ENCODE measurements around the gene SND1. TPM values are rescaled to one million over a fixed set of nuclear protein-coding genes. Genes with fewer than 3 reads are reported as not detected.

The SND1 gene
- total RNA-seq, 4 donors from 2014 or later: 62.0 to 89.4 (median 82.1) TPM

DNA sequence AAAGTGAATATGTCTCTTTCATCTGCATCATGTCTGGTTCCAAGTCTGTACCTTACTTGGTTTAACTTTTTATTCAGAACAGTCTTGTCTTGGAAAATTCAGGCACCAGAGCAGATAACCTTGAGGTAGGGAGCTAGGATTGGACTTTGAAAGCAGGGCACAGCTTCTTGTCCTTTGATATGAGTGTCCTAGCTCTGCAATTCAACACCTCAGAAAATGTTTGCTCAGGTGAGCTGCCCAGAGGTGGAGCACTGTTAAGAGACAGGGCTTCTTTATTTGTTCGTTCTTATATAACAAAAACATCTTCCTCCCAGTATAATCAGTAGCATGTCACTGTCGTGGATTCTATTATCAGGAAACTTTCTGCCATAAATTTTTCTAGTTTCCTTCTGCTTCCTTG, 260.9 kb downstream of the SND1 start:
- WGBS, 2 donors: 63 to 69% methylated on average over 2 of the region's 2 CpGs
- no peak for TF ChIP-seq POLR2A (IDR thresholded peaks at IDR 0.05)
- TF ChIP-seq, protein P1, sequence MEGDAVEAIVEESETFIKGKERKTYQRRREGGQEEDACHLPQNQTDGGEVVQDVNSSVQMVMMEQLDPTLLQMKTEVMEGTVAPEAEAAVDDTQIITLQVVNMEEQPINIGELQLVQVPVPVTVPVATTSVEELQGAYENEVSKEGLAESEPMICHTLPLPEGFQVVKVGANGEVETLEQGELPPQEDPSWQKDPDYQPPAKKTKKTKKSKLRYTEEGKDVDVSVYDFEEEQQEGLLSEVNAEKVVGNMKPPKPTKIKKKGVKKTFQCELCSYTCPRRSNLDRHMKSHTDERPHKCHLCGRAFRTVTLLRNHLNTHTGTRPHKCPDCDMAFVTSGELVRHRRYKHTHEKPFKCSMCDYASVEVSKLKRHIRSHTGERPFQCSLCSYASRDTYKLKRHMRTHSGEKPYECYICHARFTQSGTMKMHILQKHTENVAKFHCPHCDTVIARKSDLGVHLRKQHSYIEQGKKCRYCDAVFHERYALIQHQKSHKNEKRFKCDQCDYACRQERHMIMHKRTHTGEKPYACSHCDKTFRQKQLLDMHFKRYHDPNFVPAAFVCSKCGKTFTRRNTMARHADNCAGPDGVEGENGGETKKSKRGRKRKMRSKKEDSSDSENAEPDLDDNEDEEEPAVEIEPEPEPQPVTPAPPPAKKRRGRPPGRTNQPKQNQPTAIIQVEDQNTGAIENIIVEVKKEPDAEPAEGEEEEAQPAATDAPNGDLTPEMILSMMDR (IDR thresholded peaks at IDR 0.05): no peak
- DNase-seq (ENCODE audit: low spot score in 2 of 2): no peak
- intact Hi-C loops (cut with DNase I; ENCODE audit: low total_unique reads): no loop called here
- no peak overlapping the region for H3K4me3 ChIP-seq (ENCODE audit: low read depth, poor library complexity, severe bottlenecking)

DNA sequence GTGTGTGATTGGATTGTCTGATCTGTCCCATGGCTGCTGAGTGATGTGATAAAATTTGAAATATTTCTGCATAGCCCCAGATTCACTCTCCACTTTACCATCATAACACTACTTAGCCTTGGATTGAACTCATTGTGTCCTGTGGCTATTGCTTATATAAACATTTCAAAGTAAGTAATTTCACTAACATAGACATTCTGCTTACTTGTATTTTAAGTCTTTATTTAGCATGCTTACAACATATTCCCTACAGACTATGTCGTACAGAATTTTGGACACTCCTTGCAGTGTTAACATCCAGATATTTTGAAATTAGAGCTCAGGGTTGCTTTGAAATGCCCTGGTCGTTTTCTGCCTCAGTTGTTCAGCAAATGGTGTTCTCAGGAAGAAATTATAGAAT, 261.7 kb downstream of the SND1 start:
- no peak for TF ChIP-seq POLR2A (IDR thresholded peaks at IDR 0.05)
- TF ChIP-seq, protein P1 (IDR thresholded peaks at IDR 0.05): no peak
- intact Hi-C loops (cut with DNase I; ENCODE audit: low total_unique reads): no loop called here
- 66 to 74% methylated on average over 2 of the region's 2 CpGs for WGBS, 2 donors
- no peak overlapping the region for H3K4me3 ChIP-seq (ENCODE audit: low read depth, poor library complexity, severe bottlenecking)
- no peak for DNase-seq (ENCODE audit: low spot score in 2 of 2)

DNA sequence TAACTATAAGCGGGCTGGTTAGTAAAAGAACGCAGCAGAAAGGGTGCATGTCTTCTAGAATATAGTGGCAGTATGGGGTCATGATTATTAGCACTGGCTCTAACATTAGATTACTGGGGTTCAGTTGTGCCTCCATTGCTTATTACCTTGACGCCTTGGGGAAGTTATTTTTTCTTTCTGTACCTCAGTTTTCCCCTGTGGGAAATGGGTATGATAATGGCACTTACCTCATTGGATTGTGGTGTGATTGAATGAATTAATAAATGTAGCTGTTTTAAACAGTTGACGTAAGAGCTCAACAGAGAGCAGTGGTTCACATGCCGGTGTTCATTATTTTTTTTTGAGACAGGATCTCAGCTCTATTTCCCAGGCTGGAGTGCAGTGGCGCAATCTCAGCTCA, 262.7 kb downstream of the SND1 start:
- 96 to 98% methylated on average over 6 of the region's 6 CpGs for WGBS, 2 donors
- intact Hi-C loops (cut with DNase I; ENCODE audit: low total_unique reads): no loop called here
- H3K4me3 ChIP-seq (ENCODE audit: low read depth, poor library complexity, severe bottlenecking): no peak overlapping the region
- no peak for DNase-seq (ENCODE audit: low spot score in 2 of 2)
- TF ChIP-seq, protein P1 (IDR thresholded peaks at IDR 0.05): no peak

DNA sequence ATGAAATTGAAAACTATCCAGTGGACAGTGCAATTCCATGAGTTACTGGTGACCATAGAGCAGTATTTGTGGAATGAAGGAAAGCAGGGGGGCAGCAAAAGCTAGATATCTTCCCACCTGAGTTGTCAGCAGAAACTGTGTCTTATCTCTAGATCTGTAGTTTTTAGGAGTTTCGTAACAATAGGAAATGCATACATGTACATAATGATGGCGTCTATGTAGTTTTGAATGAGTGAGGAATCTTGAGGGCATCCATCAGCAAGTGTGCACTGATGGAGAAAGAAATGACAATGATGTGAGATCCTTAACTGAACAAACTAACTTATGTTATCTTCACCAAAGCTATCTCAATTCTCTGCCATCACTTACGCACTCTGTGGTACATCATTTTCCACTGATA, 264.7 kb downstream of the SND1 start:
- no peak for DNase-seq (ENCODE audit: low spot score in 2 of 2)
- WGBS, 2 donors: 96 to 97% methylated on average over 3 of the region's 3 CpGs
- intact Hi-C loops (cut with DNase I; ENCODE audit: low total_unique reads): no loop called here
- H3K4me3 ChIP-seq (ENCODE audit: low read depth, poor library complexity, severe bottlenecking): no peak overlapping the region
- TF ChIP-seq POLR2A (IDR thresholded peaks at IDR 0.05): no peak
- TF ChIP-seq, protein P1 (IDR thresholded peaks at IDR 0.05): no peak

DNA sequence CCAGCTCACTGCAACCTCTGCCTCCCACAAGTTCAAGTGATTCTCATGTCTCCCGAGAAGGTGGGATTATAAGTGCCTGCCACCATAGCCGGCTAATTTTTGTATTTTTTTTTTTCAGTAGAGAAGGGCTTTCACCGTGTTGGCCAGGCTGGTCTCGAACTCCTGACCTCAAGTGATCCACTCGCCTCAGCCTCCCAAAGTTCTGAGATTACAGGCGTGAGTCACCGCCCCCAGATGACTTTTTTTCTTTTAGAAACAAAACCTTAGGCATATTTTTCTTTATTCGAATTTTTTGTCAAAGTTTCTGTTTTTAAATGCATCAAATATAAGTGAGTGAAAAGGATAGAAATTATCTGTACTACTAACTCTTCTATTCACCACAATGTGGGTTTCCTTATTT, 266.1 kb downstream of the SND1 start:
- TF ChIP-seq POLR2A (IDR thresholded peaks at IDR 0.05): no peak
- TF ChIP-seq, protein P1 (IDR thresholded peaks at IDR 0.05): no peak
- DNase-seq (ENCODE audit: low spot score in 2 of 2): no peak
- no peak overlapping the region for H3K4me3 ChIP-seq (ENCODE audit: low read depth, poor library complexity, severe bottlenecking)
- intact Hi-C loops (cut with DNase I; ENCODE audit: low total_unique reads): no loop called here
- WGBS, 2 donors: 91 to 93% methylated on average over 8 of the region's 8 CpGs

DNA sequence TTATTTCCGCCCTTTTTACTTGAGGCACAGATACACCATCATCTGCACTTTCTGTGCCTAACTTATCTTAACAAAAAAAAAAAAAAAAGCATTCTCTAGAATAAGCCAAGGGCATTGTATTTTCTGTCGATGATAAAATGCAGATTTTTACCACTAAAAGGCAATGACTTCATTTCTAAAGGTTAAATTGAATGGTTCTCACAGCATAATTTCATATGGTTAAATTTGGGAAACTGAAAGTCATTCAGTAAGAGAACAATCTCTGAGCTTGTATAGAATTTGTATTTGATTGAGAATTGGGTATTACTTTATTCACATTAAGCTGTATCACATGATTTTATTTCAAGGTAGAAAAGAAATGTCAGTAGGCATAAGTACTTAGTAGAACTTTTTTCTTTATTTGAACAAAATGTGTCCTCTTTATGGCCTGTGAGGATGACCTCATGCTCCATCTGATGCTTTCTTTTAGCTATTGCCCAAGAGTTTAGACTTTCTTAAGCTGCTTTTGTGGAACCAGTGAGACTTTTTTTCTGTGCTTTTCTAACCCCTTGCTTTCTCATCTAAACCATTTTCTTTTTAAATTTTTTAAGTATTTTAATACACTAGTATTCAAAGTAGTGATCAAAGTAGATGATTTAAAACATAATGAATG, 268.9 kb downstream of the SND1 start:
- intact Hi-C loops (cut with DNase I; ENCODE audit: low total_unique reads): no loop called here
- DNase-seq (ENCODE audit: low spot score in 2 of 2): no peak
- WGBS, 2 donors: 86 to 89% methylated on average over 2 of the region's 2 CpGs
- TF ChIP-seq, protein P1 (IDR thresholded peaks at IDR 0.05): no peak
- TF ChIP-seq POLR2A (IDR thresholded peaks at IDR 0.05): no peak
- no peak overlapping the region for H3K4me3 ChIP-seq (ENCODE audit: low read depth, poor library complexity, severe bottlenecking)
